SK-N-SH (cell line): ENCODE data around the gene GPR15LG.
"Not testable (repeated sequence)": the region's sequence is repeated elsewhere in the genome, so short reads cannot be mapped to it uniquely, and the experiment has no call there.

ENCODE experiments used
- EP300 ChIP-seq, 2 experiments: IDR thresholded peaks; 2 replicates each; pipeline versions ENCODE4 v1.4.0 to v1.6.1; 2012; ENCODE audit warnings: borderline replicate concordance in 1 of 2, low read depth in 1 of 2, low read length in 1 of 2
- POLR2AphosphoS5 ChIP-seq: IDR thresholded peaks from 2 replicates; pipeline ENCODE4 v1.6.1; 2012; ENCODE audit warnings: low read depth, low read length

GRCh38 chr10:84167289-84167653, 6.3 kb upstream of the GPR15LG start:
- not testable (repeated sequence) for TF ChIP-seq EP300 (IDR thresholded peaks at IDR 0.05; ENCODE audit: borderline replicate concordance in 1 of 2, low read depth in 1 of 2, low read length in 1 of 2); POLR2AphosphoS5
